Ovary (tissue), 3 donors: ENCODE measurements around the gene AMER2.

Experiments
- CTCF ChIP-seq, 3 donors: fragments of 450-650 bp in 2 of 3; fragments of 200-600 bp in 1 of 3; IDR thresholded peaks; one replicate each; pipeline versions ENCODE4 v1.5.1 to v1.8.0; 2016 to 2022; ENCODE audit warnings: antibody characterized with exemption in 3 of 3, mild to moderate bottlenecking in 1 of 3
- EP300 ChIP-seq: sonication (generic); formaldehyde crosslinking; IDR thresholded peaks from one replicate; pipeline ENCODE4 v1.6.1; 2017; ENCODE audit warnings: antibody characterized with exemption
- POLR2A ChIP-seq: fragments of 450-650 bp; IDR thresholded peaks from one replicate; pipeline ENCODE4 v1.6.1; 2017; ENCODE audit warnings: antibody characterized with exemption, mild to moderate bottlenecking, moderate library complexity
- donor health status: DM: no; HTN: no; CAD: no.

GRCh38 chr13:25112695-25113255 is 59.3 kb downstream of the AMER2 start:
- TF ChIP-seq CTCF (IDR thresholded peaks at IDR 0.05), result no peak
- TF ChIP-seq EP300, result no peak
- no peak for TF ChIP-seq POLR2A
